GM18907 (cell line): Measurements from ENCODE around the gene SHC3.

ENCODE experiments used
- ATAC-seq: cut with Tn5 transposase; IDR thresholded peaks from one replicate; pipeline ENCODE4 v1.9.1; 2021; ENCODE audit warnings: mild to moderate bottlenecking, moderate library complexity; ENCODE audit not compliant: unreplicated experiment

SHC3 gene

GRCh38 chr9:89187541-89187940, 8.9 kb upstream of the SHC3 start:
- no peak for ATAC-seq

GRCh38 chr9:89186960-89187359, 8.3 kb upstream of the SHC3 start:
- no peak for ATAC-seq

GRCh38 chr9:89185980-89186379, 7.4 kb upstream of the SHC3 start:
- no peak for ATAC-seq

GRCh38 chr9:89183146-89183545, 4.5 kb upstream of the SHC3 start:
- ATAC-seq: no peak

- ATAC-seq: no peak
Measured at GRCh38 chr9:89182369-89182768, 3.8 kb upstream of the SHC3 start.

GRCh38 chr9:89179895-89180734, 1.5 kb upstream of the SHC3 start:
- ATAC-seq: peak; percentile 65

GRCh38 chr9:89179540-89179894, 899 bp upstream of the SHC3 start:
- ATAC-seq: no peak

GRCh38 chr9:89178830-89179539, 367 bp upstream of the SHC3 start:
- ATAC-seq: no peak

GRCh38 chr9:89177012-89177943, 1.3 kb downstream of the SHC3 start:
- ATAC-seq: no peak

GRCh38 chr9:89175828-89176261, 2.8 kb downstream of the SHC3 start:
- no peak for ATAC-seq

- no peak for ATAC-seq
Measured at GRCh38 chr9:89174291-89174690, 4.3 kb downstream of the SHC3 start.

GRCh38 chr9:89173072-89173471, 5.5 kb downstream of the SHC3 start:
- ATAC-seq: no peak

- no peak for ATAC-seq
Measured at GRCh38 chr9:89172398-89172797, 6.2 kb downstream of the SHC3 start.

- no peak for ATAC-seq
Measured at GRCh38 chr9:89171693-89172092, 6.9 kb downstream of the SHC3 start.

GRCh38 chr9:89171231-89171630, 7.4 kb downstream of the SHC3 start:
- no peak for ATAC-seq

- ATAC-seq: no peak
Measured at GRCh38 chr9:89168901-89169813, 9.5 kb downstream of the SHC3 start.

- no peak for ATAC-seq
Measured at GRCh38 chr9:89167788-89168187, 10.8 kb downstream of the SHC3 start.

GRCh38 chr9:89166852-89167251, 11.8 kb downstream of the SHC3 start:
- ATAC-seq: no peak

GRCh38 chr9:89165880-89166279, 12.7 kb downstream of the SHC3 start:
- no peak for ATAC-seq

GRCh38 chr9:89165341-89165740, 13.3 kb downstream of the SHC3 start:
- no peak for ATAC-seq
